NCI-H1092 treated with DMSO at 0.1 percent for 48 hours (cell line): ENCODE measurements around the gene CRY2.
A peak's percentile ranks its signal among the peaks of the same experiment; 100 is the strongest.
"Not testable (repeated sequence)": the region's sequence is repeated elsewhere in the genome, so short reads cannot be mapped to it uniquely, and the experiment has no call there.

Source experiments
- DNase-seq: peaks from one replicate; lab custom pipeline; 2025; lab: John Stamatoyannopoulos, UW

CRY2 gene

DNA sequence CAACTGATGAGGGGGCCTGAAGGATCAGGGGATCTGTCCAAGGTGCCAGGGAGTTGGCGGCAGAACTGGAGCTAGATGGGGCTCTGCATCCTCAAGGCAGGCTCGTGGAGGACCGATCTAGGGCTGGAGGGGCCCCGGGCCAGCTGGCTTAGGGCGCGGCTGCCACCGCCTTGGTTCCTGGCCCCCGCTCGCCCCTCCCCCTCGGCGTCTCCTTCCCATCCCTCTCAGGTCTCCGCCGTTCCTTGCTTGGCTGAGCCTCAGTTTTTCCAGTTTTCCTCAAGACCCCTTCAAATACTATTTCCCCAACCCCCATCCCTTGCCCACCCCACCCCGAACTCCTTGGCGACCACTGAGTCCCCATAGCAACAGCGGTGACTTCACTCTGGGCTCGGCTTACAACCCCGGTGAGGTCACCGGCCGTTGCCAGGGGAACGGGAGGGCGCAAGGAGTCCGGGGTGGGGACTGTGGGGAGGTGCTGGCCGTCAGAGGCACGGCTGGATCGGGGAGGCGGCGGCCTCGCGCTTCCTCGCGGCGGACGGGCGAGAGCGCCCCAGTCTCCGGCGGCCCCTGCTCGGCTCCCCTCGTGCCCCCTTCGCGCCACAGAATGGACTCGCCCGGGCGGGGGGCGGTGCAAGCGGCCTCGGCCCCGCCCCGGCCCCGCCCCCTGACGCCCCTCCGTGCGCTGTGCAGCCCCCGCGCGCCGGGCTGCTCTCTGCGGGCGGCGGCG, 52.3 kb downstream of the CRY2 start:
- peak; percentile 93 for DNase-seq

DNA sequence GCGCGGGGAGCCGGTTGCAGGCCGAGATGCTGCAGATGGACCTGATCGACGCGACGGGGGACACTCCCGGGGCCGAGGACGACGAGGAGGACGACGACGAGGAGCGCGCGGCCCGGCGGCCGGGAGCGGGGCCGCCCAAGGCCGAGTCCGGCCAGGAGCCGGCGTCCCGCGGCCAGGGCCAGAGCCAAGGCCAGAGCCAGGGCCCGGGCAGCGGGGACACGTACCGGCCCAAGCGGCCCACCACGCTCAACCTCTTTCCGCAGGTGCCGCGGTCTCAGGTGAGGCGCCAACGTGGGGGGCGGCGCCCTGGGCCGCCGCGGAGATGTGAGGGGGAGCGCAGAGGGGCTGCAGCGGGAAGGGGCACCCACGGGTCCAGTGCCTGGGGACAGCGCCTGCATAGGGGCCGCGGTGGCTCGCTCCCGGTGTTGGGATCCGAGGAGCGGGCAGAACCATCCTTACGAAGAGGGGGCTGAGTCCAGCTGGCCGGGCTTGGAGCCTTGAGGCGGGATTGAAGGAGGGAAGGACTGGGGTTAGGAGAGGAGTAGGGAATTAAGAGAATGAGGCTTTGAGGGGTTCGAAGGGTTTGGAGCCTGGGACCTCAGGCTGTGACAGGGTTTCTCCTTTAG, 53.0 kb downstream of the CRY2 start:
- peak; percentile 16 for DNase-seq

DNA sequence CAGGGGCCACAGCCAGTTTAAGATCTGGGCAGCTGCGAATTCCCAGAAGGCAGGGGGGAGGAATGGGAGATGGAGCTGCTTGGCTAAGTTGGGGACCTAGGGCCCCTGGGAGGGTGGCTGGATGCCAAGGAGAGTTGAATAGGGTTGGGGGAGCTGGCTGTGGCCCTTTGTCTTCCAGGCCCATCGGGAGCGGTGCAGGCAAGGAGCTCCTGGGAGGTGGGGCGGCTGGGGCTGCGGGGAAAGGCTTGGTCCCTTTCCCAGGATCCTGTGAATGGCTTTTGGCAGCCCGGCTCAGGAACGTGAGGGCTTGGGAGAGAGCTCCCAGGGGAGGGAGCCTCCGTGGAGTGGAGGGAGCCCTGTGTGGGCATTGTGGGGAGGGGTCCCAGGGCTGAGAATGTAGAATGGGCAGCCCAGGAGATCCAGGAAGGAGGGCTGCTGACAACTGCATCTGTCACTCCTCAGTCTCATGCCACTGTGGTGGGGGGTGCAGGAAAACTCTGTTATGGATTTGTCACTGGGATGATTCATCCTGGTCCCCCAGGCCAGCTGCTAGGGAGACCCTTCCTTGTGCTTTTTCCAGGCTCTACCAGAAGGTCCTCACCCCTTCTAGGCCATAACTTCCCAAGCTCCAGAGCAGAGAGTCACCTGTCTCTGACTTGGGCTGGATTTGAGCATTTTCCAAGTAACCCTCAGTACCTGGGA, 53.8 kb downstream of the CRY2 start:
- peak; percentile 31 for DNase-seq

DNA sequence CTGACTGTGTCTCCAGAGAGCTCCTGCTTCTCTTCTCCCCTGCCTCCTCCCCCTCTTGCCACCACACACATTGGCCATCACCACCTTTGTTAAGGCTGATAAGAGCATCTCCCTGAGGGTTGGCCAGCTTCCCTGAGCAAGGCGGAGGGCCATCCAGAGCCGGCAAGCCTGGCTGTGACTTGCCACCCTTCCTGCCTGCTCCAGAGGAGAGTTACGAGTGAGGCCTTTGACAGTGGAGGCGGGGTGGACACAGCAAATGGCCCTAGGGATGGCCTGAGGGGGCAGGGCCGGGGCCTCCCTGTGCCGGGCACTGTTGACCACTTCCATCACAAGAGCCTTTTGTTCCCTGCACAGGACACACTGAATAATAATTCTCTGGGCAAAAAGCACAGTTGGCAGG, 54.4 kb downstream of the CRY2 start:
- DNase-seq: no peak

DNA sequence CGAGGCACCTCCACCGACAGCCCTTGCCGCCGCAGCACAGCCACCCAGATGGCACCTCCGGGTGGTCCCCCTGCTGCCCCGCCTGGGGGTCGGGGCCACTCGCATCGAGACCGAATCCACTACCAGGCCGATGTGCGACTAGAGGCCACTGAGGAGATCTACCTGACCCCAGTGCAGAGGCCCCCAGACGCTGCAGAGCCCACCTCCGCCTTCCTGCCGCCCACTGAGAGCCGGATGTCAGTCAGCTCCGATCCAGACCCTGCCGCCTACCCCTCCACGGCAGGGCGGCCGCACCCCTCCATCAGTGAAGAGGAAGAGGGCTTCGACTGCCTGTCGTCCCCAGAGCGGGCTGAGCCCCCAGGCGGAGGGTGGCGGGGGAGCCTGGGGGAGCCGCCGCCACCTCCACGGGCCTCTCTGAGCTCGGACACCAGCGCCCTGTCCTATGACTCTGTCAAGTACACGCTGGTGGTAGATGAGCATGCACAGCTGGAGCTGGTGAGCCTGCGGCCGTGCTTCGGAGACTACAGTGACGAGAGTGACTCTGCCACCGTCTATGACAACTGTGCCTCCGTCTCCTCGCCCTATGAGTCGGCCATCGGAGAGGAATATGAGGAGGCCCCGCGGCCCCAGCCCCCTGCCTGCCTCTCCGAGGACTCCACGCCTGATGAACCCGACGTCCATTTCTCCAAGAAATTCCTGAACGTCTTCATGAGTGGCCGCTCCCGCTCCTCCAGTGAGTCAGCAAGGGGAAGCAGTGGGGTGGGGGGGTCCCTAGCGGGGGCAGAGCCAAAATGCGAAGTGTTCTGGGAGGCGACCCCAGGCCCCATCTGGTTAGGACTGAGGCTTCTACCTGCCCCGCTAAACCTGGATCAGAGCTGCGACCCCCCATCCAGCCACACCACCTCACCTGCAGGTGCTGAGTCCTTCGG, 55.4 kb downstream of the CRY2 start:
- DNase-seq: no peak

DNA sequence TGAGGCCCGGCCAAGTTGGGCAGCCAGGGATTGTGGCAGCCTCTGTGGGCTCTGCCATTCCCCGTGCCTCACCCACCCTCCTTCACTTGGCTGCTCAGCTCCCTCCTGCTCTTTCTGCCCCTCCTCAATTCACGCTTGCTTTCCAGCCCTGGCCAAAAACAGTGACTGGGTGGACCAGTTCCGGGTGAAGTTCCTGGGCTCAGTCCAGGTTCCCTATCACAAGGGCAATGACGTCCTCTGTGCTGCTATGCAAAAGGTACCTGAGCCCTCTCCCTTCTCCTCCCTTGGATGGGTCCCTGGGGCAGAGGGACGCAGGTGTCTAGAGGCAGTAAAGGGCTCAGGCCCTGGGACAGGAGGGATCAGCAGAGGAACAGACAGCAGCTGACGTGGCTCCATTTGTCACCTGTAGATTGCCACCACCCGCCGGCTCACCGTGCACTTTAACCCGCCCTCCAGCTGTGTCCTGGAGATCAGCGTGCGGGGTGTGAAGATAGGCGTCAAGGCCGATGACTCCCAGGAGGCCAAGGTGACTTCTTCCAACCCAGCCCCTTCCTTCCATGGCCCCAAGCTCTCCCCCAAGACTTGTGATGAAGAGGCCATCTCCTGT, 57.1 kb downstream of the CRY2 start:
- no peak for DNase-seq

DNA sequence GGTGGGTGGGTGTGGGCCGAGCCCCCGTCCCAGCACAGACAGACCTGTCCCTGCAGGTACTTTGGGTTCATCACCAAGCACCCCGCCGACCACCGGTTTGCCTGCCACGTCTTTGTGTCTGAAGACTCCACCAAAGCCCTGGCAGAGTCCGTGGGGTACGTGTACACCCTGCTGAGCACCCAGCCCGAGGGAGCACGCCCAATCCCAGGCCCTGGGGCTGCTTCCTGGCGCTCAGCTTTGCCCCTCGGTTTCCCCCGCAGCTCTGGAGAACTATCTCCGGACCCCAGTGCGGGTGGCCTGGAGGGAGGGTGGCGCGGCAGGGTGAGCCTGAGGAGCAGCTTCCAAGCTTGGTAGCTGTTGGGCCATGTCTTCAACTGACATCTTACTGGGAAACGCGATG, 57.8 kb downstream of the CRY2 start:
- no peak for DNase-seq

DNA sequence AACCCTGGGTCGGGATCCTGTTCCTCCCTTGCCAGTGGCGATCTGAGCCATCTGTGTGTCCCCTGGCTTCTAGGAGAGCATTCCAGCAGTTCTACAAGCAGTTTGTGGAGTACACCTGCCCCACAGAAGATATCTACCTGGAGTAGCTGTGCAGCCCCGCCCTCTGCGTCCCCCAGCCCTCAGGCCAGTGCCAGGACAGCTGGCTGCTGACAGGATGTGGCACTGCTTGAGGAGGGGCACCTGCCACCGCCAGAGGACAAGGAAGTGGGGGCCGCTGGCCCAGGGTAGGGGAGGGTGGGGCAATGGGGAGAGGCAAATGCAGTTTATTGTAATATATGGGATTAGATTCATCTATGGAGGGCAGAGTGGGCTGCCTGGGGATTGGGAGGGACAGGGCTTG, 58.3 kb downstream of the CRY2 start:
- not testable (repeated sequence) for DNase-seq

DNA sequence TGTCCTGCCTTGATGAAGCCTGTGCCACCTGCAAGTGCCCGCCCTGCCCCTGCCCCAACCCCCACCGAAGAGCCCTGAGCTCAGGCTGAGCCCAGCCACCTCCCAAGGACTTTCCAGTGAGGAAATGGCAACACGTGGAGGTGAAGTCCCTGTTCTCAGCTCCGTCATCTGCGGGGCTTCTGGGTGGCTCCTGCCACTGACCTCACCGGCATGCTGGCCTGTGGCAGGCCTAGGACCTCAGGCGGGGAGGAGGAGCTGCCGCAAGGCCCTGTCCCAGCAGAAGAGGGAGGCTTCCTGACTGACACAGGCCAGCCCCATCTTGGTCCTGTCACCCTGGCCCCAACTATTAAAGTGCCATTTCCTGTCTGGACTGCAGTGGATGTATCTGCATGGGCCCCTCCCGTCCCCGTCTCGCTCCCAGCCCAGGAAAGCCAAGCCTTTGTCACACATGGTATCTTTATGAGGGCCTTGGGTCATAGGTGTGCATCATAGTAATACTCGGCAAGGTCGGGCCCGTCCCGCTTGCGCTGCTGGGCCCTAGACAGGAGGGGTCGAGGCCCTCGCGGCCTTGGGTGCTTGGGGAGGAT, 58.9 kb downstream of the CRY2 start:
- DNase-seq: no peak

DNA sequence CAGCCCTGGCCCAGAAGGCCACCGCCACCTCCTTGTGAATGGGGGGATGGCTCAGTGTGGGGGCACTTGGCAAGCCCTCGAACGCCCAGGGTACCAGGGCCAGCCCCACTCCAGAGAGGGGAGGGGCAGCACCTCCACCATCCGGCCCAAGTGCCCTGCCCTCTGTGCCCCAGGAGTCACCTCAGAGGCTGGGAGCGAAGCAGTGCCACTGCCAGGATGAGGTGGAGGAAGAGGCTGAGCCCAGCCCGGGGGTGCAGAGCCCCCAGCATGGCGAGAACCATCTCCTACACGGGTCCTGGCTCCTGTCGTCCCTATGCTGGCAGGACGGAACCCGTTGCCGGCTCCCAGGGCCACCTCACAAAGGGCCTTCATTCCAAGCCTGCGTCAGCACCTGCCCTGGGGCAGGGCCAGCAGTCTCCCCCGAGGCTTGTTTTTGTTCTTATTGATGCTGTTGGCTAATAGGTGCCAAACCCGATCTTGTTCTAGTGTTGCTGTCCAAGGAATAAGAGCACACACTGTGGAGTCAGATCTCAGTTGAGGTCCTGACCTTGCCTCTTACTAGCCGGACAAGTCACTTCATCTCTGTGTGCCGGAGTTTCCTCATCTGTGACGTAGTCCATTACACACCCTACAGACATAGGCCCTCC, 59.8 kb downstream of the CRY2 start, which contains the start of gene FREY1:
Gene FREY1 (minus strand): TSS at position 307 of the 647 bp plus-strand sequence. CDS start 26 bp downstream, at position 281.
- peak; percentile 22 for DNase-seq

DNA sequence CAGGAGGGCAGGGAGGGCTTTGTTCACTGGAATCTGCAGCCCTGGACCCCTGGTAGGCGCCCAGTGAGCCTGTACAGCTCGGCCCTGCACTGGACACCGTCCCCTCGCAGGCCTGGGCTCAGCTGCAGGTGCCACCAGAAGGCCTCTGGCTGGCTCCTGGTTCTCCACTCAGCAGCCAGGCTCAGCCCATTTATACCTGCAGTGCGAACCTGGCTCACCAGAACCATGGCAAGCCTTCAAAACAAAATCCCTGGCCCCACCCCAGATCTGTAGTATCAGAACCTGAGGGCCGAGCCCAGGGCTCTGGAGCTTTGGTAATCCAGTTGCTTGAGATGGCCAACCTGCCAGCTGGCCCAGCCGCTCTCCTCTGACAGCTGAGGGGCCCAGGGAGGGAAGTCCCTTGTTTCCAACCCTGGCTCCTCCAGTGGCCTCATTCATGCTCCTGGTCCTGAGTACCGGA, 60.7 kb downstream of the CRY2 start:
- DNase-seq: no peak

DNA sequence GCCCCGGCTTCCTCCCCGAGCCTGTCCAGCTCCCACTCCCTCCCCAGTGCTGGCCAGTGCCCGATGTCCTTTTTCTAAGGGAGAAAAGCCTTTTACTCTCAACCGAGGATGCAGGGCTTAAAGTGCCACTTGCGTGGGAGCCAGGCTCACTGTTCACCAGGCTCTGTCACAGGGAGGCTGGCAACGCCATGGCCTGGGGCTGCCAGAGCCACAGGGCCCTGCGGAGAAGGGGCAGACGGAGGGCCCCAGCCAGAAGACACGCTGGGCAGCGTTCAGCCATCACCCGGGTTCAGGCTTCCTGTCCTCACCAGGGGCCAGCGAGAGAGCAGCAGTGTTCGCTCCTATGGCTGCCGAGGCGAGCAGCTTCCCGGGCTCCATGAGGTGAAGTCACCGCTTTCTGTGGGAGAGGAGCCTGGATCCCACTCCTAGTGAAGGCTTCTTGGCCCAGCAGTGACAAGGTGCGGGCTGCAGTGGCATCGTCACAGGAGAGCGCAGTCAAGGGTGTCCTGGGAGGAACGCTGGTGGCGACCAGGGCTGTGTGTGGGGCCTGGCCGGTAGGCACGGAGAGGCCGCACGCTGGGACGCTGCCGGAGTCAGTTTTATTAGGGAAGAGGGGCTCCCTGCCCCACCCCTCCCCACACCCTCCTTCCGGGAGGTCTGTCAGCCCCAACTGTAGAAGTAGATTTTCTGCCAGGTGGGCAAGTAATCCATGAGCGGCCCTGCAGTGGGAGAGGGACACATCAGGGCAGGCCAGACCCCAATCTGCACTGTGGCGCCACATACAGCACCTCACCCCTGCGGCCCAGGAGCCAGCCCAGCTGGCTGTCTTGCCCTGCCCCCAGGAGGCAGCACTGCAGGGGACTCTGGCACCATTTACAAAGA, 62.6 kb downstream of the CRY2 start:
- DNase-seq: no peak

DNA sequence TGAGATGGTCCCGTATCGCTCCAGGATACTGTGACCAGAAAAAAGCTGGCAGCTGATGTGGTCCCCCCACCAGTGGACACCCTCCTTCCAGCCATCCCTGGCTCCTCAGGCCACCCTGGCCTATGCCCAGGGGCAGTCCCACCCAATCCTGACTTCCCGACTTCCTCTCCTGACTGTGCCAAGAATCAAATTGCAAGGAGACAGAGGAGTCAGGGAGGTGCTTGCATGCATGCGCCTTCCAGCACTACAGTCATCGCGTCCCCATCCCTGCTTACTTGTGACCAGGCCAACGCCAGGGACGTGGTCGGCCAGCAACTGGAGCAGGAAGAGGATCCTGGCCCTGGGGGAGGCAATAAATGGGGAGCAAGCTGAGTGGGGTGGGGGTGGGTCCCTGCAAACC, 63.3 kb downstream of the CRY2 start:
- no peak for DNase-seq

DNA sequence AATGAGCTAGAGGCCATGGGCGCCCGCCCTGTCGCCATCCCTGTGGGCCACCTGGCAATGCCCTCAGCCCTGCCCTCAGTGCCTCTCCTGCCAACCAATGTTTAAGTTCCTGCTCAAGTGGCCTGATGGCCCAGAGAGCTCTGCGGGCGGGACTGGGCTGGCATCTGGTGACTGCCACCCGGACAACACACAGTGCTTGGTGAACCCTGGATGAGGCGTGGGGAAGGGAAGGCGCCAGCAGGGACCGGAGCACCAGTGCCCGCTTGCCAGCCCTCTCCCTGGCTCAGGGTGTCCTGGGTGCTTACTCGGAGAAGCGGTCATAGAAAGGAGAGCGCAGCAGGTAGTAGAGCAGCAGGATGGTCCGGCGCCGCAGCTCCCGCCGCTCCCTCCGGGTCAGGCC, 66.2 kb downstream of the CRY2 start:
- no peak for DNase-seq

DNA sequence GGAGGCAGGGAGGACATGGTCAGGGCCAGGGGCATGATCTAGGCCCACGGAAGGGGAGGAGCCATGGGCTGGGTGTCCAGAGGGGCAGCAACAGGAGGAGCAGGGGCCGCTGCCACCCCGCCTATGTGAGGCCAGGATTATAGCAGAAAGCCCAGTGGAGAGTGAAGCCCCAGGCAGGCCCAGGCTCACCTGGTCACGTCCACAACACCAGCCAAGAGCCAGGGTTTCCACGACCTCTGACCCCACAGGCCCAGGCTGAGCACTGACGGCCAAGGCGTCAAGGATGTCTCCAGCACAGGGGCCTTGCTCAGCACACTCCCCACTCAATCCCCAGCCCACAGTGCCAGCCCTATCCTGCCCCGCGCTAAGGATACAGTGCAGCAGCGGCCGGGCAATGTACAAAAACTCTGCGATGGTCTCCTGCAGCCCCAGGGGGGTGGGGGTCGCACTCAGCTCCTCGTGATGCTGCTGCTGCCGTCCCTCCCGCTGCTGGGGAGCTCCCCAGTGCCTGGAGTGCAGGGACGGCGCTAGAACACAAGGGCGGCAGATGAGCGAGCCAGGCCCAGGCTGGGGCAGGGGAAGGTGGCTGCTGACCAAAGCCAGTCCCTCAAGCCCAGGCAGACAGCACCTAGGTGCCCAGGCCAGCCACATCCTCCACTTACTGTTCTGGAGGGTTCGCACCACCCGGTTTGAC, 66.8 kb downstream of the CRY2 start:
- no peak for DNase-seq

DNA sequence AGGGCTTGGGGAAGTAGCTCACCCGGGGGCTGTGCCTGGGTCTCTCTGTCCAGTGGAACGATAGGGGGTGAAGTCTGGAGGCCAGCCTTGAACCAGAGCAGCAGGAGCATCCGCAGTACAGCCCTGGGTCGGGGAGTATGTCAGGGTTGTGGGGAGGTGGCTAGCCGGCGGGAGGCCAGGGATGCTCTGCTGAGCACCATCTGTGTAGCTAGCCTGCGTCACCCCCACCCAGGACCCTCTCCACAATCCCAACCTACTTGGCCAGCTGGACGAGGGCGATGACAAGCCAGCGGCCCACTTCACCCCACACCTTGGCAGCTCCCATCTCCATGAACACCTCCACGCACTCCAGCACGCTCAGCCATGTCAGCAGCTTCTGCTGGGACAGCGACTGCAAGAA, 68.2 kb downstream of the CRY2 start:
- no peak for DNase-seq

DNA sequence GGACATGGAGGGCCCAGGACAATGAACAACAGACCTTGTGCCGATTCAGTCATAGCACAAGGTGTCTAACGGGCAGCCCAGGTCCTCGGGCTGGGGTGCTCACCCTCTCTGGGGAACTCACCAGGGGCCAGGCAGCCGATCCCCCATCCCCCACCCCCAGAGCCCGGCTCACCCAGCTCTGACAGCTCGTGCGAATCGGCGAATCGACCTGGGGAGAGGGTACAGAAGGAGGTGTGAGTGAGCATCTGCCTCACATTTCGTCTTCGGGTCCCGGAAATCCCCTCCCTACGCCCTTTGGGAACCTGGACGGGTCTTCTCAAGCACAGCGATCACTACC, 70.0 kb downstream of the CRY2 start:
- DNase-seq: no peak

DNA sequence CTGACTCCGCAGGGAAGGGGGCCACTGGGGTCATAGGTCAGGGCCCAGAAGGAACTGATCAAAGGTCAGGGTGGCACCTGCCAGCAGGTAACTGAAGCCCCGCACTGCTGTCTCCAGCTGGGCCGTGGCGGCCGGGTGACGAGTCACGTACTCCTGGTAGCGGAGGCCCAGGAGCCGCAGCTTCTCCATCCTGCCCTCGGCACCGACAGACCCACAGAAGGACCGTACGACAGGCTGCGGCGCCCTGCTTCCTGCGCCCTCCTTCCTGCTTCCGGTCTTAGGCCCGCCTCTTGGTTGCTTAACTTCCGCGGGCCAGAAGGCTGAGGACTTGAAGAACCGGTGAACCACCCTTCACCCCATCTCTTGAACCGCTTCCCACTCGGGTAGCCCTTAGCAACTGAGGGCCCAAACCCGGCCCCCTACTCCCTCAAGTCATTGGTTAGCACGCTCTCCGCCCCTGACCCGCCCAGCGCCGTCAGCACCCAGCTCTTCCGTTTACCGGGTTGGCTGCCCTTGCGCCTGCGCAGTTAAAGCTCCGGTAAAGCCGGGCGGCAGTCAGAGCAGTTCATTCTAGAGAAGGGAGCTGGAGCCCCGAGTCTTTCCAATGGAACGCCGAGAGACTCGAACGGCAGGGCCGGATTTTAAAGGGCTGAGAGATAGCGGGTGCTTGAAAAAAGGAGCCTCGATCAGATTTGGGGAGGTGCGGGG, 70.5 kb downstream of the CRY2 start, which contains the start of gene PEX16:
Gene PEX16 (minus strand): TSS at position 255 of the 708 bp plus-strand sequence. CDS start 66 bp downstream, at position 189.
- peak; percentile 99 for DNase-seq
